Activated naive CD4-positive, alpha-beta T cell treated with anti-CD3 and anti-CD28 coated beads, Interleukin-2, amount 50 U/mL, for 24 hours (primary cell): Measurements from ENCODE around the gene ANKRD18A.

ENCODE experiments used
- H3K27ac Mint-ChIP-seq: one replicate; pipeline ENCODE4 v1.8.0; 2021; ENCODE audit warnings: mild to moderate bottlenecking, mixed read lengths
- H3K27me3 Mint-ChIP-seq: one replicate; pipeline ENCODE4 v1.8.0; 2021; ENCODE audit warnings: mixed read lengths
- H3K36me3 Mint-ChIP-seq: one replicate; pipeline ENCODE4 v1.8.0; 2021; ENCODE audit warnings: mixed read lengths
- H3K4me1 Mint-ChIP-seq: one replicate; pipeline ENCODE4 v1.8.0; 2021; ENCODE audit warnings: mixed read lengths
- H3K4me3 Mint-ChIP-seq: one replicate; pipeline ENCODE4 v1.8.0; 2021; ENCODE audit warnings: mild to moderate bottlenecking, mixed read lengths
- H3K9me3 Mint-ChIP-seq: one replicate; pipeline ENCODE4 v1.8.0; 2021; ENCODE audit warnings: mixed read lengths

ANKRD18A gene

DNA sequence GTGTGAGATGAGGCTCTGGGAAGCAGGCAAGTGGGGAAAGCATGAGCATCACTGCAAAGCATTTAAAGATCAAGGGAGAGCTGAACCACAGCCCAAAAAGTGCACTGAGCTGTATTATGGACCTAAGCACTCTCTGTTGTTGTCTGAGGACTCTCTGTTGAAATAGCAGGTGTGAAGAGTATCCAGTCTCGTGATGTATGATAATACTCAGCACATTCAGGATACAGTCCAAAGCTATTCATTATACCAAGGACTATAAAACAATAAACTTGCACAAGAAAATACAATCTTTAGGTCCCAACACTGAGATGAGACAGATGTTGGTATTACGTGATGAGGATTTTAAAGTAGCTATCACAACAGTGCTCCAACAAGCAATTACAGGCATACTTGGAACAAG is 98.6 kb downstream of the ANKRD18A start:
- H3K4me1 Mint-ChIP-seq = peaks cover 4% of the 10 kb centered on the region
- no peak overlapping the region for H3K4me3 Mint-ChIP-seq
- no peak overlapping the region for H3K27ac Mint-ChIP-seq
- no peaks in the 10 kb centered on the region for H3K9me3 Mint-ChIP-seq
- no peaks in the 10 kb centered on the region for H3K36me3 Mint-ChIP-seq
- no peaks in the 10 kb centered on the region for H3K27me3 Mint-ChIP-seq
